Keratinocyte (primary cell): ENCODE measurements around the gene EXO5. TPM values are rescaled to one million over a fixed set of nuclear protein-coding genes. Genes with fewer than 3 reads are reported as not detected.

Experiments used
- DNase-seq: peaks from one replicate; pipeline ENCODE4 v3.0.0-alpha.2; 2011; ENCODE audit warnings: low read depth, missing footprints, low spot score
- FAIRE-seq: peaks from 2 replicates; lab custom pipeline; 2011; peaks lifted over from hg19 to GRCh38; lab: Jason Lieb, UNC
- H2AFZ ChIP-seq: 2 replicates; pipeline ENCODE4 v1.6.0; 2012; ENCODE audit warnings: low read length, control low read depth, inconsistent platforms; ENCODE audit not compliant: control insufficient read depth
- H3K27ac ChIP-seq: 2 replicates; pipeline ENCODE4 v1.5.1; 2011; ENCODE audit warnings: low read length; ENCODE audit not compliant: control insufficient read depth, insufficient read depth
- H3K27me3 ChIP-seq: 3 replicates; pipeline ENCODE4 v1.6.0; 2011; ENCODE audit warnings: low read length; ENCODE audit not compliant: control insufficient read depth, insufficient read depth; ENCODE audit errors: extremely low read depth
- H3K36me3 ChIP-seq, 2 experiments: 2 replicates in 1 of 2; 3 replicates in 1 of 2; pipeline ENCODE4 v1.5.1; 2011; ENCODE audit warnings: low read length in 2 of 2, mild to moderate bottlenecking in 1 of 2; ENCODE audit not compliant: control insufficient read depth in 2 of 2, insufficient read depth in 2 of 2; ENCODE audit errors: extremely low read depth in 1 of 2
- H3K4me1 ChIP-seq: 3 replicates; pipeline ENCODE4 v1.5.1; 2011; ENCODE audit warnings: low read length; ENCODE audit not compliant: control insufficient read depth, insufficient read depth; ENCODE audit errors: extremely low read depth
- H3K4me2 ChIP-seq: 3 replicates; pipeline ENCODE4 v1.6.0; 2011; ENCODE audit warnings: low read depth, low read length; ENCODE audit not compliant: control insufficient read depth, insufficient read depth; ENCODE audit errors: extremely low read depth
- H3K4me3 ChIP-seq, 3 experiments: fragments of 200-600 bp in 1 of 3; sonication (generic) in 1 of 3; 2 replicates in 2 of 3; 3 replicates in 1 of 3; pipeline ENCODE4 v1.5.1; 2011 to 2016; ENCODE audit warnings: low read length in 3 of 3, mild to moderate bottlenecking in 3 of 3, control low read depth in 2 of 3, inconsistent platforms in 1 of 3, low read depth in 1 of 3, mixed read lengths in 1 of 3, mixed run types in 1 of 3, moderate library complexity in 1 of 3; ENCODE audit not compliant: control insufficient read depth in 2 of 3, insufficient read depth in 2 of 3; ENCODE audit errors: extremely low read depth in 1 of 3
- H3K79me2 ChIP-seq: 2 replicates; pipeline ENCODE4 v1.6.0; 2012; ENCODE audit warnings: low read length; ENCODE audit not compliant: control insufficient read depth, insufficient read depth
- H3K9ac ChIP-seq: 3 replicates; pipeline ENCODE4 v1.6.0; 2011; ENCODE audit warnings: low read length; ENCODE audit not compliant: control insufficient read depth, insufficient read depth; ENCODE audit errors: extremely low read depth
- H3K9me1 ChIP-seq: 3 replicates; pipeline ENCODE4 v1.6.0; 2011; ENCODE audit warnings: low read length; ENCODE audit not compliant: control insufficient read depth, insufficient read depth; ENCODE audit errors: extremely low read depth
- H3K9me3 ChIP-seq: 2 replicates; pipeline ENCODE4 v1.5.1; 2012; ENCODE audit warnings: low read depth, low read length; ENCODE audit not compliant: control insufficient read depth
- H4K20me1 ChIP-seq: 3 replicates; pipeline ENCODE4 v1.6.0; 2011; ENCODE audit warnings: low read length; ENCODE audit not compliant: control insufficient read depth, insufficient read depth; ENCODE audit errors: extremely low read depth
- CTCF ChIP-seq, 3 experiments: IDR thresholded peaks in 1 of 3; conservative IDR thresholded peaks in 1 of 3; optimal IDR thresholded peaks in 1 of 3; 2 replicates in 2 of 3; 3 replicates in 1 of 3; pipeline versions ENCODE3 to v1.5.1; 2011; ENCODE audit warnings: low read length in 3 of 3, mild to moderate bottlenecking in 3 of 3, moderate library complexity in 2 of 3, control low read depth in 1 of 3, inconsistent platforms in 1 of 3; ENCODE audit not compliant: insufficient read depth in 2 of 3; ENCODE audit errors: extremely low read depth in 1 of 3
- EZH2 ChIP-seq: IDR thresholded peaks from one replicate; pipeline ENCODE4 v1.6.1; 2012; ENCODE audit warnings: inconsistent platforms, mild to moderate bottlenecking, low read length, moderate library complexity
- dilution Hi-C: fragments of 300-500 bp; cut with MboI; formaldehyde crosslinking; loops from one replicate; pipeline ENCODE4 v1.7.0; 2020; ENCODE audit warnings: low sequenced_read_pairs; ENCODE audit not compliant: extremely low pct_ligation_motif_present
- polyA plus RNA-seq, 5 experiments: library from polyadenylated mRNA; depleted of rRNA in 3 of 5; stranded (reverse) in 3 of 5; stranded (forward) in 1 of 5; unstranded in 1 of 5; fragments of >200 nt; gene quantifications; 1 replicate in 1 of 5; 2 replicates in 3 of 5; 3 replicates in 1 of 5; pipeline versions ENCODE4 v1.2.1 to v1.2.3, GENCODE V29; 2011 to 2012; ENCODE audit warnings: missing spikeins in 2 of 5, low read depth in 1 of 5, low replicate concordance in 1 of 5

EXO5 gene
- polyA plus RNA-seq, 1 donor (not counting 4 experiments of a cell fraction or from before 2014, with no cell fraction given): 8.6 TPM

GRCh38 chr1:40532844-40533424, 24.4 kb downstream of the EXO5 start:
- FAIRE-seq (peak; percentile 79), DNase-seq (no peak)
- Histone ChIP-seq H2AFZ (no peak overlapping the region), H3K36me3 (no peaks in the 10 kb centered on the region), H3K9me1 (no peaks in the 10 kb centered on the region), H3K9me3 (no peaks in the 10 kb centered on the region), H3K9ac (no peak overlapping the region), H3K4me3 (no peak overlapping the region), H3K27ac (no peak overlapping the region), H3K27me3 (no peaks in the 10 kb centered on the region), H4K20me1 (no peaks in the 10 kb centered on the region), H3K79me2 (no peaks in the 10 kb centered on the region), H3K4me2 (peak overlapping the region; percentile 96), H3K4me1 (peaks cover 5% of the 10 kb centered on the region)
- no peak for TF ChIP-seq EZH2
- TF ChIP-seq CTCF (optimal IDR thresholded peaks at IDR 0.05 in 1 of 3, IDR thresholded peaks at IDR 0.05 in 1 of 3, conservative IDR thresholded peaks at IDR 0.05 in 1 of 3; ENCODE audit: extremely low read depth in 1 of 3, insufficient read depth in 2 of 3, low read length in 3 of 3): peak; percentile 66 to 73 (median 66)
- dilution Hi-C loops: no loop called here

GRCh38 chr1:40534589-40534988, 26.0 kb downstream of the EXO5 start:
- Histone ChIP-seq H3K9ac (no peak overlapping the region), H2AFZ (no peak overlapping the region), H3K9me1 (no peaks in the 10 kb centered on the region), H3K4me2 (no peak overlapping the region), H3K27ac (no peak overlapping the region), H3K4me1 (peaks cover 5% of the 10 kb centered on the region), H3K79me2 (no peaks in the 10 kb centered on the region), H3K9me3 (no peaks in the 10 kb centered on the region), H3K27me3 (no peaks in the 10 kb centered on the region), H3K36me3 (no peaks in the 10 kb centered on the region), H4K20me1 (no peaks in the 10 kb centered on the region), H3K4me3 (no peak overlapping the region)
- dilution Hi-C loops: no loop called here
- DNase-seq (no peak), FAIRE-seq (no peak)
- TF ChIP-seq EZH2: no peak
- no peak for TF ChIP-seq CTCF (optimal IDR thresholded peaks at IDR 0.05 in 1 of 3, IDR thresholded peaks at IDR 0.05 in 1 of 3, conservative IDR thresholded peaks at IDR 0.05 in 1 of 3; ENCODE audit: extremely low read depth in 1 of 3, insufficient read depth in 2 of 3, low read length in 3 of 3)
